HG03558 (cell line): ENCODE results near the gene SPSB1.

Experiments used
- ATAC-seq: cut with Tn5 transposase; IDR thresholded peaks from one replicate; pipeline ENCODE4 v1.9.1; 2021; ENCODE audit warnings: moderate number of reproducible peaks; ENCODE audit not compliant: unreplicated experiment; ENCODE audit errors: extremely low read depth

SPSB1 gene

DNA sequence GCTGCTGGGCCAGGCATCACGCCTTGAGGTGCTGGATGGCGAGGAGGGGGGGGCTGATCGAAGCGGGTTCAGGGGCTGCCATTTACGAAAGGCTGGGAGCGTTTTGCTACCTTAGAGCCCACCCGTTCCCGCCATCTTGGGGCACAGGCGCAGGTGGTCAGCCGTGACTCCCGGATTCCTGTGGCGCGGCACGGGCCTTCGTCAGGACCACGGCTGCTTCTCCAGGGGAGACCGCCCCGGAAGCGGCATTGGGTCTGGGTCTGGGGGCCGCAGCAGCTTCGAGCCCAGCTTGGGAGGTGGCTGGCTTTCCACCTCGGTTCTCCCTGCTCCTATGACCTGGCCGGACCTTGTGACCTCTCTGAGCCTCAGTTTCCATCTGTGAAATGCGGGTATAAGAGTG, 23.8 kb downstream of the SPSB1 start:
- ATAC-seq, result no peak

DNA sequence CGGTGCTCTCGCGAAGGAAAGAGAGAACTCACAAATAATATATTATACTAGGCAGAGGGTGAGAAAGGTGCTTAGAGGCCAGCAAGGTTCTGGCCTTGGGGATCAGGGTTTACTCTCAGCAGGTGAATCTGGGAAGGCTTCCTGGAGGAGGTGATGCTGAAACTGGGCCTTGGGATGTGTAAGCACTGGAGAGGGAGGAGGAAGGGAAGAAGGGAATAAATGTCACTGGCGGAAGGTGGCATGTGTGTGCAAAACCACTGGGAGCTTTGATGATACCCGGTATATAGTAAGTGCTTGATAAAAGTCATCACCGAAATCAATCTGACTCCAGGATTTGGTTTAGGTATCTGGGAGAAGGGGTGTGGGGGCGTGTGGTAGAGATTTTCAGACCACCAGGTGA, 24.4 kb downstream of the SPSB1 start:
- ATAC-seq, result no peak

DNA sequence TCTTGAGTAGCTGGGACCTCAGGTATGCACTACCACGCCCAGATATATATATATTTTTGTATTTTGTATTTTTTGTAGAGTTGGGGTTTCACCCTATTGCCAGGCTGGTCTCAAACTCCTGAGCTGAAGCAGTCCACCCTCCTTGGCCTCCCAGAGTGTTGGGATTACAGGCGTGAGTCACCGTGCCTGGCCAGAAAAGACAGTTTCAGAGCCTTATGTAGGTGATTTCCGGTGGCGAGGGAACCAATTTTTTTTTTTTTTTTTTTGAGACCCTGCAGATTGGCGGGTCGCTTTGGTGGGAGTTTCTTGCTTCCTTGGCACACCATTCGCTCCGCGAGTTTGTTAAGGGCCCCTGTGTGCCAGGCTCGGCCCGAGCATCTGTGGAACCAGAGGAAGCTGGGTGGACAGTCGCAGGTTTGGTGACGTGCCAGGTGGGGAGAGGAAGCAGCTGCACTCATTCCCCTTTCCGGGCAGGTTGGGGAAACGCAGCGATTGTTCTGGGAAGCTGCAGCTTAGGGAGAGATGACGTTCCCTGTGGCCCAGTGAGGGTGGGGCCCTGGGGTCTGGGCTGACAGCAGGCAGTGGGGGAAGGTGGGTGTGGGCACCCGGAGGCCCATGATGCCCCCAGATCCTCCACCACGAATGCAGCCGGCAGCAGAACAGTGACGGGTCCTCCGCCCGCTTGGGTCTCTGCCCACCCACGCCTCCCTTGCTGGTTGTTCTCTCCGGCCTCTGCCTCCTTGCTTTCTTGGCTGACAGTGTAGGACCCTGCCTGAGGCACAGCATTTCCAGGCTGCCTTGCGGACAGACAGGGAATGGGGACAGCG, 25.1 kb downstream of the SPSB1 start:
- ATAC-seq, result no peak

DNA sequence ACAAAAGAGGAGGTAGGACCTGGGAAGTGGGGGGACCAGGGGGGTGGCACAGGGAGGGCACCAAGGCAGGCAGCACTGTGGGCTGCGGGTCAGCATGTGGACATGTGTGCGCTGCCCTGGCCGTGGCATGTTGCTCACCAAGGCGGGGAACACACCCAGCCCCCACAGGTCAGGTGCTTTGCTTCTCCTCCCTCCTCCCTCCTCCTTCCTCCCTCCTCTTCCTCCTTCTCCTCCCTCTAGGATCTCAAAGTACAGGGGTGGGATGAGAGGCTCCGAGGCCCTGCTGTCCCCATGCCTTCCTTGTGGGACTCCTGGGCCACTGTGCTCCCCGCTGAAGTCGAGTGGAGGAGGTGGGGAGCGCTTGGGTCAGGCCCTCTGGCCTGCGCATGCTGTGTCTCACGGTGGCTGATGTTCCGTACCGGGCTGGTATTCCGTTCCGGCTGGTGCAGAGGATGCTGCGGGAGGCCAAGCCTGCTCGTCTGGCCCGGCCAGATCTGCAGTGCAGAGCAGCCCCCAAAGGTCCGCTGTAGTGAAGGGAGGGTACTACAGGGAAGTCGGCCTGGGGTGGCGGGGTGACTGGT, 26.6 kb downstream of the SPSB1 start:
- ATAC-seq, result no peak

DNA sequence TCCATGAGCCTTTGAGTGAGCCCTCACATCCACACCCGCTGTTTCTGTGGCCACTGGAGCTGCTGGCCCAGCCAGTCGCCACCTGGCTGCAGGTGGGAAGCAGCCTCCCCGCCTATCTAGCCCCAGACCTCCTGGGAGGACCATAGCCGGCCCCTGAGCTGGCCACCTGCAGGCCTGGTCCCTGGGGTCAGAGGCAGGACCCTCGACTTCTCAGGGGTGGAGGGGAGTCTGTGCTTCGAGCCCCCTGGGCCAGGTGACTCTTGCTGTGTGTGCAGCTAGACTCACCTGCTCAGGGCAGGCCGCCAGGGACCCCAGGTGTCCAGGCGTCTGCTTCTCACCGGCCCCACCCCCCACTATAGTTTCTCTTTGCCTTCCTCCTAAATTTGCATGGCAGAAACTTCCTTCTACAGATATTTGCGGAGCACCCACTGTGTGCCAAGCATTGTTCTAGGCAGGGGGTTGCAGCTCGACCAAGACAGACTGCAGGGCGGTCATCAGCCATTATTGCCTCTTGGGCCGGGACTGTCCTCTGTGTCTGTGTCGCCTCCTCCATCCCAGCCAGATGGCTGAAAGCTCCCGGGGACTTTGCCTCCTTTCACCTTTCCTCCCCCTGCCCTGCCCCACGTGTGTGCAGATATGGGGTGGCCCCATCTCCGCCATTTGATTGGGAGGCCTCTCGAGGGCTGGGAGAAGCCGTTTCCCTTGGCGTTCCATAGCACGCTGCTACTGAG, 27.3 kb downstream of the SPSB1 start:
- no peak for ATAC-seq

DNA sequence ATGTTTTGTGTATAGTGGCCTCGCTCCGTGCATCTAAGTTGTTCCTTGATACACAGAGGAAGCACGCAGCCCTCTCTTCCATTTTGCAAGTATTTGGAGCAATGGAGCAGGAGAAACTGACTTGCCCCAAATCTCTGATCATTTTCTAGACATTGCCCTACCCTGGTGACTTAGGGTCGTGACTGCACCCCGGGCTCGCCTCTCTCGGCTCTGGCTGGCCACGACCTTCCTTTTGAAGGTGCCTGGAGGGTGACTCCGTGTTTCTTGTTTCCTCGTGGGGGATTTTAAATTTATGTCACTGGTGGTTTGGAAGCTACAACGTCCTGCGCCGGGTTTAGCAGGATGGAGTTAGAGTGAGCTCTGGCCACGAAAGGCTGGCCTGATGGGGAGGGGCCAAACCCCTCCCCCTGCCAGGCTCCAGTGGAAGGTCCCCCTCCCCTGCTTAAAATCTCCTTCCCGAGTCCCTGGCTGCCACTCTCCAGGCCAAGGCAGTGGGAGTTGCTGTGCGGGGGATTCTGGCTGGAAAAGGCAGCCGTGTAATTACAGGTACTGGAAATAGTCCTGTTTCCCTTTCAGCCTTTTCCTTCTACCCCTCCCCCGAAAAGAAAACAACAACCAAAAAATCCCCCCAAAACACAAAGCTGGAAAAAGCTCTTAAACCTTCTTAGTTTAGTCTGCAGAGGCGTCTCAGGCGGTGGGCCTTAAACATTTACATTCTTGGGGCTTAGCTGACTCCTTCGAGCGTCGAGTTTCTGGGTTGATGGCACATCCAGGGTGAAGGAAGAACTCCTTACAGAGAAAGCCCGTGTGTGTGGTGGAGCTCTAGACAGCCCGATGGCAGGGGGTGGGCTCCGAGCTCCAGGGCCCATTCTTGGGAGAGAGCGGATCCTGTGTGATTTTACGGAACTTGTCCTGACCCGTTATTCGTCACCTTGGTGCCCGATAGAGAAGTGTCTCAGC, 28.1 kb downstream of the SPSB1 start:
- no peak for ATAC-seq

DNA sequence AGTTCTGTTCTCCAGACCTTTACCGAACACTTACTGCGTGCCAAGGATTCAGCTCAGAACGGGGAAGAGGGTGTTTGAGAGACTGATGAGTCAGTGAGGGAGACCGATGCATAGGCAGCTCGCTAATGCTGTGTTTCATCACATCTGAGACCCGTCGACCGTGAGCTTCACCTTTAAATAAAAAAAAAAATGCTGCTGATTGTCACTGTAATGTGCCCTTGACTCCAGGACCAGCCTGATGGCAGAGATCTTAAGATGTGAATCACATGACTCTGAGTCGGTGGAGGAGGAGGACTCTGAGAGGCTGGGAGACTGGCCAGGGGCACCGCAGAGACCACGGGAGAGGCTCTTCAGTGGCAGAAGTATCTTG, 28.8 kb downstream of the SPSB1 start:
- ATAC-seq, result no peak

DNA sequence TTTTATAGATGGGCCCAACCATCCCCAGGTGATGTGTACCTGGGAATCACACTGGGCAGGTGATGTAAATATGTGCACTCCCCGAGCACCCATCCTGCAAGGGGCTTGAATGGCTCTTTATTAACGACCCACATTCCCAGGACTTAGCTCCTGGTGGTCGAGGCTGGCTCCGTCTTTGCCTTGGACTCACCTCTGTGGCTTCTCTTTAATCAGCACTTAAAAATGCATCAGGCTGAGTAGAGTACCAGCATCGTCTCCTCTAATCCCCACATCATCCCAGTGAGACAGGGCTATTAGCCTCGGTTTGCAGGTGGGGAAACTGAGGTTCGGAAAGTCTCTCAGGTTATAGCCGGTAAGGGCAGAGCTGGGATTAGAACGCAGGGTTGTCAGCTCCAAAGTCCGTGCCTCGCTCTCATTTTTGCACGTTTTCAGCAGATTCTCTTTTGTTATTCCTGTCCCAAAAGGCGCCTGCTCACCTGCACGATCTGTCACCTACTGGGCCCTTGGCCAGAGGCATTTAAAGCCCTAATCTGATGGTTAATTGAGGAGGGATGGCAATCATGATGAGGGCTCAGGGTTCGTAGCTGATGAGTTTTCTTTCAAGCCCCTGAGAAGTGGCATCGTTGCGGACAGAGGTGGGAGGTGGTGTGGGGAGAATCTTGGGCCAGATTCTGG, 29.4 kb downstream of the SPSB1 start:
- no peak for ATAC-seq

DNA sequence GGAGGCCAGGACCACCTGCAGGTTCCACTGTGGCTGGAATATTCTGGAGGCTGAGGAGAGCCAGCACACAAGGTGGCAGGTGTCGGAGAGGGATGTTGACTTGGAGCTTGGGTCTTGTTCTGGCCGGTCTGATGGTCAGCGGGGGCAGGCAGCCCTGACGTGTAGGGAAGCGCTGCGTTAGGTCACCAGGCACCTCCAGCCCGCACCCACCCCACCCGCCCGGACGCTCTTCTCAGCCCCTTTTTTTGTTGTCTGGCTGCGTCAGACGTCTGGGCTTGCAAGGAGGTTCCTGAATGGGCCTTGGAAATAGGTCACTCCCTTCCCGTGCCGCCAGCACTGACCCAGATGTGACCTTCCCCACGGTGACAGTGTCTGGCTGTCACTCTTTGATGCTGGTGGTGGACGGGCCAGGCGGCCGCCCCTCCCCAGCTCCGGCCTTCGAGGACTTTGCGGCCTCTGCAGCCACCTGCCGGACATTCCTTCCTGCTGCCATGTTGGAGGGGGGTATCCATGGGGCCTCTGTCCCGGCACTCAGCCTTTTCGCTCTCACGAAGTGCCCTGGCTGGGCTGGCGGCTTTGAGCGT, 30.1 kb downstream of the SPSB1 start:
- ATAC-seq, result no peak

DNA sequence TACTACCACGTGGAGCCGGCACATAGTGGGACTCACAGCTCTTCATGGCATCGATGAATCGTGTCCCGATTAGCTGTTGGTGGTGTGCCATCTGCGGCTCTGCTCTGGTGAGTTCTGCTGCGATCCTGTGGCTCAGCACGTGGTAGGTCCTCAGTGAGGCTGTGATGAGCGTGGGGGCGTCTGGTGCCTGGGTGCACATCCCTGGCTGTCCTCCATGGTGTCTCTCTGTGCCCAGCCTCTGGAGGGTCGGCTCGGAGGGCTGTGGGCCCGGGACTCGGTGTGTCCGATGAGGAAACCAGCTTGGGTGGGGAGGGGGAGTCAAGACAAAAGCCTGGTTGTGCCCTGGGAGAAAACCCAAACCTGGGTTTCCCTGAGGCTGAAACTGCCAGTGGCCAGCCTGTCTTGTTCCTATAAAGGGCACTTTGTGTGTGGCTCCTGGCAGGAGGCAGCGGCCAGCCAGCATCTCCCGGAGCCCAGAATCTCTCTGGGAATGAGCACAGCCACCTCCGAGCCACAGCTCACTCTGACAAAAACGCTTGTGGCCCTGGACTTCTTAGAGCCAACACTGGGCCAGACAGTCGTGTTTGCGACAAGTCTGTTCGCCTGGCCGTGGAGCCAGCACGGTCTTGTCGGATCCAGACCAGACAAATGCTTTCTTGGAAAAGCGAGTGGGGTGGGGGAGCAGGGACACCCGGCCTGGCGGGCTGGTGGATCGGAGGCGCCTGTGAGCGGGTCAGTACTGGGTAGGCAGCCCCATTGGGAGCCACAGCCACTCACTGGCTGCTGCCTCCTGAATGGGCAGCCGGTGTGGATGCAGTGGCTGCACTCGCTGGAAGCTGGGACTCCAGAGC, 31.8 kb downstream of the SPSB1 start:
- ATAC-seq, result no peak

DNA sequence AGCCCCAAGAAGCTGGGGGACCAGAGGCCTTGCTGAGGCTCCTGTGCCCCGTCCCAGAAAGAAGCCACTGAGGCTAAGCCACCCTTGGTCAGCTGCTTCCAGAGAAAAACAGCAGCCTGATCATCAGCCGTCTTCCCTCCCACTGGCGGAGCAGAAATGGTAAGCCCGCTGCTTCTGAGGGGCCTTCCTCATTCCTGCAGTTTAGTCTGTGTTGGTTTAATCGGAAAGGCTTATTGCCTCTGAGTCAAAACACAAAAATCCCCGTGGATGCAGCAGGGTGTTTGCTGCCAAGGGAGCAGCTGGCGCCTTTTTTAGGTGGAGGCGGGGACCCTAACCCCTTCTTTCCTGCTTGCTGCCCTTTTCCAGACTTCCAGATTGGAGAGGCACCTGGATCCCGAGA, 33.9 kb downstream of the SPSB1 start:
- ATAC-seq, result no peak

DNA sequence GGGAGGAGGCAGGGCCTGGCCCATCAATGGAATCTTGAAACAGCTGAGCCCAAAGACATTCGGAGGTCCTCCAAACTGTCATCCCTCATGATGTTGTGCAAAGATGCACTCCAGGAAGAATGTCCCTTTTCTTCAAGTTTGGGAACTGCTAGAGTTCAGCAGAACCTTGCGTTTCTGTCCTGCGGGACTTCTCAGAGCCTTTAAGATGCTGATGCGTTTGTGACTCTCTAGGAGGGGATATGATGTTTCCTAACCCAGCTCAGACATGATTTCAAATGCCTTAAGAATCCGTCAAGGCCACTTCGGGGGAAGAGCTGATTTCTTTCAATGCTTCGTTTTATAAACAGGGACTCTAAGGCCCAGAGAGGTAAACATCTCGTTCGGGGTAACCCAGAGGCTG, 35.5 kb downstream of the SPSB1 start:
- no peak for ATAC-seq

DNA sequence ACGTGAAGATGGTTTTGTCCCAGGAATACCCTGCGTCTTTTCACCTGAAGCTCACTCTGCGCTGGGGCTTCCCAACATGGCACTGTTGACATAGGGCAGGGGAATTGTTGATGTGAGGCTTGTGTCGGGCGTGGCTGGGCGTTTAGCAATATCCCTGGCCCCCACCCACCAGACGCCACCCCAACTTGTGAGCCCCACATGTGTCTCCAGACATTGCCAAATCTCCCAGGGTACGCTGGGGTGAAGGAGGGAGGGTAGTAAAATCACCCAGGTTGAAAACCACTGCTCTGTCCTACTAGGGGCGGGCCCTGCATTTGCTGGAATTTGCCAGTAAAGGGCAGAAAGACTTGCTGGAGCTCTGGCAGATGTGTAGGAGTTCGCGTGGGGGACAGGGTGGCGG, 36.0 kb downstream of the SPSB1 start:
- no peak for ATAC-seq

DNA sequence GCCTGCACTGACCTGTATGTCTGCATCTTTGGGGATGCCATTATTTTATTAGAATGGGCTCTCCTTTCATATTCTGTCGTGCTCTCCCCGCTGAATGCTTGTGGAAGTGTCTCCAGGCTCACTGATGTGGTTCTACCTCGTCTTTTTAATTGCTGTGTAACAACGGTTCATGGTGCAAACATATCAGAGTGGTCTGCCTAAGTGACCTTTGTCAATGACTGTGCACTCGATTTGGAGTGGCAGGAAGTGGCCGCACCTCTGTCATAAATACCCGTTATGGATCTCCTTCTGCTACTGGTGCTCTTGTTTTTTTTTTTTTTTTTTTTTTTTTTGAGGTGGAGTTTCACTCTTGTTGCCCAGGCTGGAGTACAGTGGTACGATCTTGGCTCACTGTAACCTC, 38.3 kb downstream of the SPSB1 start:
- no peak for ATAC-seq

DNA sequence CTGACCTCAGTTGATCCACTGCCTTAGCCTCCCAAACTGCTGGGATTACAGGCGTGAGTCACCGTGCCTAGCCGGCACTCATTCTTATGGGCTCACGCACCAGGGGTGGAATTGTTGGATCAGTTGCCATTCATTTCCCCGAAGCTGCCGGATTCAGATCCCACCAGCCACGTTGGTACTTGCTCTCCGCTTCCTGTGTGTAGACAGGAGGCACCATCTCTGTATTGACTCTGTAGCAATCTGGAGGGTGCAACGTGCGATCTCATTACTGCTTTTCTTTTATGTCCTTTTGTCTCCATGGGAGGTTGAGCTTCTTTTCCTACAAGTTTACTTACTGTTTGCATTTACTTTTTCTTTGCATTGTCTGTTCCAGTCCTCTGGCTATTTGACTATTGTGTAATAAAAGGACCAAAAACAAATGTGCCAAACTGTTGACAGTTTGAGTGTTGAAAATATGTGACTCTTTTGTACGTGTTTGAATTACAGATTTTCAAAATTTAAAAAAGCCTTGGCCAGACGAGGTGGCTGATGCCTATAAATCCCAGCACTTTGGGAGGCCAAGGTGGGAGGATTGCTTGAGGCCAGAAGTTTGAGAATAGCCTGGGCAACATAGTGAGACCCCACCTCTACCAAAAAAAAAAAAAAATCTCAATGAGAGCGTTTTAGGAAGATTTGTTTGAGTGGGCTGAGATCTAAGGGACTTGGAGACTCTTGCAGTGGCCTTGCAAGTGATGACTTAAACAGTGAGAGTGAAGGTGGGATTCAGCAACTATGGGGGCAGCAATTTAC, 39.1 kb downstream of the SPSB1 start:
- ATAC-seq, result no peak

DNA sequence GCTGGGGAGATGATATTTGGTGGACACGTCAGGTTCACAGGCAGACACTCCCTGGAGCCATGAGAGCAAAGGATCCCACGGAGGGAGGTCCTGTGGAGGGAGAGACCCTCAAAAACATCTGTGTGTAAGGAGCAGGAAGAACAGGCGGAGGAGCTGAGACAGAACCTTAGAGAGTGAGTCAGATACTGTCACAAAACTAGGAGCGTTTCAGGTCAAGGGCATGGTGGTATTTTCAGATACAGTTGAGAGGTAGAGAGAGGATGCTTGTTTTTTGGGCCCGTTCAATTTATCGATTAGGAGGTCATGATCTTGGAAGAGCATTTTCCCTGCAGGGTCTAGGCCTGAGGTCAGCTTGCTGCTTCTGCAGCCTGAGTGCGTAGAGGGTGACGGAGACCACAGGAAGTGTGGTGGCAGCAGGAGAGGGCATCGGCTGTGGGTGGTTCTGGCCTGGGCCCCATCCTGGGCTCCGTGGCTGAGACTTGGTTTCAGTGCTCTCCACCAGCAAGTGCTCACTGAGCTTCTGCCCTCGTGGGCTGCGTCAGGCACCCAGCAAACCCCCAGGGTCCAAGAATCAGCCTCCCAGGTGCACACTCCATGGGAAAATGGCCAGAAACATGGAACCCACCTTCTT, 39.9 kb downstream of the SPSB1 start:
- no peak for ATAC-seq
